GM19025 (cell line): ENCODE results near the gene SLC35E3.
A peak's percentile ranks its signal among the peaks of the same experiment; 100 is the strongest.
"Not testable (repeated sequence)": the region's sequence is repeated elsewhere in the genome, so short reads cannot be mapped to it uniquely, and the experiment has no call there.

Experiments
- ATAC-seq: cut with Tn5 transposase; IDR thresholded peaks from one replicate; pipeline ENCODE4 v1.9.1; 2021; ENCODE audit warnings: mild to moderate bottlenecking, low read depth, moderate library complexity; ENCODE audit not compliant: unreplicated experiment

Gene SLC35E3

DNA sequence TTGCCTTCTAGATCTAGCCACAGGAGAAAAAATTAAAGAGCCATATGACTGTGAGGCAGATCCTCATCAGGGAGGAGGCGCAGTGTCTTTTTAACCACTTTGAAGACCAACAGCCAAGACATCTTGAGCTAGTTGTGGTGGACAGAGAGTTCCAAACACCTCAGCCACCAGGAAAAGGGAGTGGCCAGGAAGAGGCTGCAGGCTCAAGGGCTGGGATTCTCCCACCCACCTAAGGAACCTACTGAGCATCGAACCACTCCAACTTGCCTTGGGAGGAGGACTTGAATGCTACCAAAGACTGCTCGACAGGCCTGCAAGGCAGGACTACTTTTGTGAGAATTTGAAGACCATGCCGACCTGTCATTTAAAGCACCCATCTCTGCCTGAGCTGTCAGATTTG, 47.5 kb downstream of the SLC35E3 start:
- ATAC-seq = no peak

DNA sequence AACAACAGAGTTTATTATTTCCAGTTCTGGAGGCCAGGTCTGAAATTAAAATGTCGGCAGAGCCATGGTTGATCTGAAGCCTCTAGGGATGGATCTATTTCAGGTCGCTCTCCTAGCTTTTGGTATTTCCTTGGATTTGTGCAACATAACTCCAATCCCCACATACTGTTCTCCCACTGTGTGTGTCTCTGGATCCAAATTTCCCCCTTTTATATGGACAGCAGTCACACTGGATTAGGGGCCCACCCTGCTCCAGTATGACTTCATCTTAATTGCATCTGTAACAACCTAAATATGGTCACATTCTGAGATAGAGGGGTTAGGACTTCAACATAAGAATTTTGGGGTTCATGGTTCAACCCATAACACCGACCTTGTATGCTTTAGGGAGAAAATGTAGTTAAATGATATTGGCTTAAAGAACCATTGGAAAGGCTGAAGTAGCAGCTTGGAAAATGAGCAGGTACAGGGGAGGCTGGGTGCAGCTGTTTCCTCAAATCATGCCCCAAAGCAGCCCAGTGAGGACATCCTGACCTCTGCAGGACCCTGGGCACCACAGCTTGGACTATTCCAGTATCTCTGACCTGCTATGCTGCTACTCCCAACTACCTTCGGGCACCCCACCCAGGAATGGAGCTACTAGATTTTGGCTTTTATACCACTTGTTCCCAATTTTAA, 48.1 kb downstream of the SLC35E3 start:
- no peak for ATAC-seq

GRCh38 chr12:68794653-68795251, 48.8 kb downstream of the SLC35E3 start:
- ATAC-seq = no peak

- ATAC-seq = no peak
Observed at GRCh38 chr12:68796399-68796798, 50.4 kb downstream of the SLC35E3 start.

DNA sequence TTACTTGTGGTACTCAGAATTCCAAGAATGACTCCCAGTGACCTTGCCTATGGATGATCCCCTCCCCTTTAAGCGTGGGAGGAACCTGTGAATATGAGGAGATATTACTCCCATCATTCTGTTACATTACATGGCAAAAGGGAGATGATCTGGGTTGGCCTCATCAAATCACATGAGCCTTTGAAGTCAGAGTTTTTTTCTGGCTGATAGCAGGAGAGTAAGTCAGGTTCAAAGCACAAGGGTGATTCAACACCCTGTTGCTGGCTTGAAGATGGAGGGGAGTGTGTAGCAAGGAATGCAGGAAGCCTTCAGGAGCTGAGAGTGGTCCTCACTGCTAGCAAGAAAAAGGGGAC, 52.9 kb downstream of the SLC35E3 start:
- ATAC-seq = no peak

DNA sequence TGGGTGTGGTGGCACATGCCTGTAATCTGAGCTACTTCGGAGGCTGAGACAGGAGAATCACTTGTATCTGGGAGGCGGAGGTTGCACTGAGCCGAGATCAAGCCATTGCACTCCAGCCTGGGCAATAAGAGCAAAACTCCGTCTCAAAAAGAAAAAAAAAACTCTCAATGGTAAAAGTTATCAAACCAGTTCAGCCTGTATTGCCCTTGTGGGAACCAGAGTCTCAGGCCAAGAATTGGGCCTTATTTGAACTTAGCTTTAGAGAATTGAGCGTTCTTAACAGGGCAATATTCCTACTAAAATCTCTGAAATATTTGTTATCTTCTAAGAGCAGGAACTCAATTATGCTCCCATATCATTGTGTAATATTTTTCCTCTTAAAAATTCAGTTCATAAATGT, 54.3 kb downstream of the SLC35E3 start:
- no peak for ATAC-seq

GRCh38 chr12:68801124-68801523, 55.1 kb downstream of the SLC35E3 start:
- not testable (repeated sequence) for ATAC-seq

DNA sequence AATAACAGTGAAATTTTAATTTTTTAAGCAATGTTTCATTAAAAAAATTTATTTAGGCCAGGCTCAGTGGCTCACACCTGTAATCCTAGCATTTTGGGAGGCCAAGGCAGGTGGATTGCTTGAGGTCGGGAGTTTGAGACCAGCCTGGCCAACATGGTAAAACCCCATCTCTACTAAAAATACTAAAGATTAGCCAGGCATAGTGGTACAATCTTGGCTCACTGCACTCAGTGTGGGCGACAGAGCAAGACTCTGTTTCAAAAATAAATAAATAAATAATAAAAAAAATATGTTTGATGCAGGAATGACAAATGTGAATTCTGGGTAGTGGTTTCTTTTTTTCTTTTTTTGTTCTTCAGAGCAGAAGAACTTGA, 56.4 kb downstream of the SLC35E3 start:
- ATAC-seq = not testable (repeated sequence)

GRCh38 chr12:68802911-68803651, 57.1 kb downstream of the SLC35E3 start:
- ATAC-seq = not testable (repeated sequence)

GRCh38 chr12:68803948-68804656, 58.1 kb downstream of the SLC35E3 start:
- no peak for ATAC-seq

GRCh38 chr12:68804657-68805591, 58.9 kb downstream of the SLC35E3 start:
- no peak for ATAC-seq

GRCh38 chr12:68805592-68806120, 59.7 kb downstream of the SLC35E3 start:
- no peak for ATAC-seq

DNA sequence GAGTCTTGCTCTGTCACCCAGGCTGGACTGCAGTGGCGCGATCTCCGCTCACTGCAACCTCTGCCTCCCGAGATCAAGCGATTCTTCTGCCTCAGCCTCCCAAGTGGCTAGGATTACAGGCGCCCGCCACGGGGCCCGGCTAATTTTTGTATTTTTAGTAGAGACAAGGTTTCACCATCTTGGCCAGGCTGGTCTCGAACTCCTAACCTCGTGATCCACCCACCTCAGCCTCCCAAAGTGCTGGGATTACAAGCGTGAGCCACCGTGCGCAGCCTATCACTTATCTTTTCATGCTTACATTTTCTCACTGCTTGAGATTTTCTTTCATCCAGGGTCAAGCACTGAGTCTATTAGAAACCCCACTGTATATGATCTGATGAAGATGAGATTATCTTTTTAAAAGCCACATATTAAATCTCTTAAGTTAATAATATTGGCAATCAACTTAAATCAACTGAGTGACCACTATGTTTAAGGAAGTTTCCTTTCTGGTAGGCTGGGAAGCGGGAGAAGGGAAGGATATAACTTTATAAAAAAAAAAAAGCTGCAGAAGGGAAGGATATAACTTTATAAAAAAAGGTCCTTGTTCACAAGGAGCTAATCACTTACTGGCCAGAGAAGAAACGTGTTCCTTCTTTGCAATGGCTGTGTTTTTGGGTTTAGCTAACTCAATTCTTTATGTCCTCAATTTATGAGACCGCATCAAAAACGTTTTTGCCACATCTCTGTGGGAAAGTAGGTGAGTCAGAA, 60.7 kb downstream of the SLC35E3 start:
- no peak for ATAC-seq

- ATAC-seq = not testable (repeated sequence)
Observed at GRCh38 chr12:68807274-68807575, 61.2 kb downstream of the SLC35E3 start.

GRCh38 chr12:68807576-68808387, 61.8 kb downstream of the SLC35E3 start, which contains the start of gene MDM2:
Gene MDM2, plus strand, starts transcription at chr12:68808177. Its CDS starts 301 bp downstream, at chr12:68808478.
- ATAC-seq = peak; percentile 79

GRCh38 chr12:68808388-68809189, 62.6 kb downstream of the SLC35E3 start:
- peak; percentile 35 for ATAC-seq

DNA sequence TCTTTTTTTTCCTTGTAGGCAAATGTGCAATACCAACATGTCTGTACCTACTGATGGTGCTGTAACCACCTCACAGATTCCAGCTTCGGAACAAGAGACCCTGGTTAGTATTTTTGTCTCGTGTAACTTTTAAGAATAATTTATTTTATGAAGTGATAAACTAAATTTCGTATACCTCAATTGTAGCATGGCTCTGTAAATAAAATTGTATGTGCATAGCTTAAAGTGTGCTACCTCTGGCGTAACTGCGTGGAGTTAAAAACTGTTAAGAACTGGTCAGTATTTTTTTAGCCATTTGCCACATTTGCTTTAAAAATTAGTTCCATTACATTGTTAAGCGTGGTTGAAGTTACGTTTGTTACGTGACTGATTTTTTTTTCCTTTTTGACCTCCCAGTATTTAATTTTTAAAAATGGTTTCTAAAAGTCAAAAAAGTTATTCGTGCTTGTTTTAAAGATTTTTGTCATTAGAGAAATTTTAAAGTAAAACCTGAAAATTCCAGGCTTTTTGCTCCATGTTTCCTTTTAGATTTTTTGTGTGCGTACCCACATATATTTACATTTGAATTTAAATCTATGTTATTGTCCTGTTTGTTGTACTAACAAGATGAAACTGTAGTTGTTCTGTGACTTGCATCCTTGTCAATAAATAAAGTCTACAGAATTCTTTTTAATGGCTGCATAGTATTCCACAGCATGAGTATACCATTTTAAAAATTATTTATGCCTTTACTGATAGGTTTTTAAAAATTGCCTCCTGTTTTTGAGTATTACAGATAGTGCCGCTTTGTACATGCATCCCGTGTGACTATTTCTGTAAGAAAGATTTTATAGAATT, 63.4 kb downstream of the SLC35E3 start:
- no peak for ATAC-seq
